Panc1 (cell line): ENCODE measurements around the gene EMX2. TPM values are rescaled to one million over a fixed set of nuclear protein-coding genes. Genes with fewer than 3 reads are reported as not detected.

Source experiments
- ATAC-seq: fragments of 200-7000 bp; cut with Tn5 transposase; 2 replicates; pipeline ENCODE4 v1.9.1; 2020; ENCODE audit warnings: mild to moderate bottlenecking, moderate library complexity
- BruUV-seq: library from RNA; stranded (reverse); fragments of 400-500 nt; replicated peaks from 2 replicates; lab custom pipeline; 2021; lab: Mats Ljungman, UMichigan
- CTCF ChIA-PET: fragments of 300-600 bp; sonication (Branson Sonifier 250); formaldehyde crosslinking; loops from one replicate; lab custom pipeline; 2022; ENCODE audit warnings: antibody characterized with exemption; lab: Charles Lee
- POLR2A ChIA-PET: fragments of 300-600 bp; sonication (Branson Sonifier 250); formaldehyde crosslinking; loops from one replicate; lab custom pipeline; 2022; ENCODE audit warnings: antibody characterized with exemption; lab: Charles Lee
- DNase-seq: peaks from one replicate; pipeline ENCODE4 v3.0.0-alpha.2; 2010; ENCODE audit warnings: low read depth, low spot score
- H3K27ac ChIP-seq: 2 replicates; pipeline ENCODE4 v1.5.1; 2011; ENCODE audit warnings: mild to moderate bottlenecking, low read length, inconsistent platforms
- H3K27me3 ChIP-seq: fragments of 200-500 bp; sonication (Bioruptor generic); 2 replicates; pipeline ENCODE4 v1.6.0; 2014; ENCODE audit warnings: low read length, inconsistent platforms; ENCODE audit not compliant: control insufficient read depth, insufficient read depth
- H3K36me3 ChIP-seq: fragments of 200-500 bp; sonication (Bioruptor generic); 2 replicates; pipeline ENCODE4 v1.5.1; 2014; ENCODE audit warnings: inconsistent platforms, mild to moderate bottlenecking, low read length, moderate library complexity; ENCODE audit not compliant: control insufficient read depth, insufficient read depth
- H3K4me1 ChIP-seq: 2 replicates; pipeline ENCODE4 v1.5.1; 2011; ENCODE audit warnings: inconsistent platforms, mild to moderate bottlenecking, low read length, moderate library complexity; ENCODE audit not compliant: control insufficient read depth, insufficient read depth
- H3K4me3 ChIP-seq, 2 experiments: 2 replicates each; pipeline ENCODE4 v1.5.1; 2011 to 2012; ENCODE audit warnings: low read depth in 2 of 2, low read length in 2 of 2, mild to moderate bottlenecking in 2 of 2, inconsistent platforms in 1 of 2, moderate library complexity in 1 of 2
- H3K9me3 ChIP-seq: fragments of 200-500 bp; sonication (Bioruptor generic); 2 replicates; pipeline ENCODE4 v1.5.1; 2014; ENCODE audit warnings: low read depth, mild to moderate bottlenecking, inconsistent platforms, low read length, moderate library complexity; ENCODE audit not compliant: control insufficient read depth, insufficient read depth
- CTCF ChIP-seq: fragments of 450-650 bp; IDR thresholded peaks from 2 replicates; pipeline ENCODE4 v1.5.1; 2017; ENCODE audit warnings: mild to moderate bottlenecking
- POLR2AphosphoS5 ChIP-seq: IDR thresholded peaks from 2 replicates; pipeline ENCODE4 v1.6.1; 2012; ENCODE audit warnings: mild to moderate bottlenecking, low read depth, low read length, moderate library complexity
- REST ChIP-seq, 2 experiments: IDR thresholded peaks; 2 replicates each; pipeline ENCODE4 v1.6.1; 2011 to 2012; ENCODE audit warnings: low read depth in 2 of 2, control low read depth in 1 of 2, low read length in 1 of 2, mild to moderate bottlenecking in 1 of 2, moderate library complexity in 1 of 2; ENCODE audit not compliant: insufficient read depth in 1 of 2
- SIN3A ChIP-seq: IDR thresholded peaks from 2 replicates; pipeline ENCODE4 v1.6.1; 2012; ENCODE audit warnings: low read depth, mild to moderate bottlenecking, low read length, moderate library complexity, borderline replicate concordance; ENCODE audit not compliant: insufficient read depth
- TCF7L2 ChIP-seq: IDR thresholded peaks from 2 replicates; pipeline ENCODE4 v1.6.1; 2011; ENCODE audit warnings: mild to moderate bottlenecking, low read depth, low read length, inconsistent platforms
- in situ Hi-C: cut with HindIII; loops from 2 replicates; pipeline ENCODE4 v1.10.0; 2016; ENCODE audit warnings: low sequenced_read_pairs, low pct_unique_long_range_greater_than_20kb
- intact Hi-C: fragments of 100-400 bp; cut with micrococcal nuclease; formaldehyde crosslinking; loops from one replicate; pipeline ENCODE4 v1.10.0; 2022; ENCODE audit not compliant: unreplicated experiment
- total RNA-seq: library from RNA; stranded (reverse); gene quantifications from one replicate; pipeline ENCODE4 v1.2.1, GENCODE V29; 2021; ENCODE audit not compliant: unreplicated experiment

Gene EMX2
- total RNA-seq, 1 experiment from 2014 or later: not detected

DNA sequence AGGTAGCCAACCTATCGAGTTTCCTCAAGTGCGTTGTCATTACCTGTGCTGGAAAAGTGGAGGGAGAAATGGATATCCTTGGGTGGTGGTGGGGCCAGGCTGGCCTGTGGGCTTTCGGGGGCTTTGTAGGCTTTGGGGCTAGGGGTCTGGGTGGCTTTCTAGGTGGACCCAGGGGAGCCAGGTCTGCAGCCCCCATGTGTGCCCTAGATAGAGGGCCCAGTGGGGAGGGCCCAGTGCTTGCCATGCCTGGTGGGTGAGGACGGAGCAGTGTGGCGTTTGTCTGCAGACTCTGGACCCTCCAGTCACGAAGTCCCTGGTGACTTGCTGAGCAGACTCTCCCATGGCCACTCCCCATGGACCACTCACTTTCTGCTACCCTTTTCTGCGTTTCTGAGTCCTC is 19.7 kb downstream of the EMX2 start:
- ChIA-PET POLR2A (no interaction called here), CTCF (no interaction called here)
- Histone ChIP-seq H3K4me3 (no peak overlapping the region), H3K9me3 (no peaks in the 10 kb centered on the region), H3K27me3 (0 out of 2 replicates have a peak, but pooled peaks cover 2% of the 10 kb centered on the region), H3K36me3 (no peaks in the 10 kb centered on the region), H3K4me1 (no peaks in the 10 kb centered on the region), H3K27ac (no peak overlapping the region)
- BruUV-seq: no TSS peak
- intact Hi-C loops: no loop called here
- in situ Hi-C loops: no loop called here
- ATAC-seq (no peak), DNase-seq (no peak)
- TF ChIP-seq TCF7L2 (no peak), REST (IDR thresholded peaks at IDR 0.05; ENCODE audit: insufficient read depth in 1 of 2, low read depth in 2 of 2, low read length in 1 of 2) (no peak), POLR2AphosphoS5 (no peak), SIN3A (no peak), CTCF (no peak)

DNA sequence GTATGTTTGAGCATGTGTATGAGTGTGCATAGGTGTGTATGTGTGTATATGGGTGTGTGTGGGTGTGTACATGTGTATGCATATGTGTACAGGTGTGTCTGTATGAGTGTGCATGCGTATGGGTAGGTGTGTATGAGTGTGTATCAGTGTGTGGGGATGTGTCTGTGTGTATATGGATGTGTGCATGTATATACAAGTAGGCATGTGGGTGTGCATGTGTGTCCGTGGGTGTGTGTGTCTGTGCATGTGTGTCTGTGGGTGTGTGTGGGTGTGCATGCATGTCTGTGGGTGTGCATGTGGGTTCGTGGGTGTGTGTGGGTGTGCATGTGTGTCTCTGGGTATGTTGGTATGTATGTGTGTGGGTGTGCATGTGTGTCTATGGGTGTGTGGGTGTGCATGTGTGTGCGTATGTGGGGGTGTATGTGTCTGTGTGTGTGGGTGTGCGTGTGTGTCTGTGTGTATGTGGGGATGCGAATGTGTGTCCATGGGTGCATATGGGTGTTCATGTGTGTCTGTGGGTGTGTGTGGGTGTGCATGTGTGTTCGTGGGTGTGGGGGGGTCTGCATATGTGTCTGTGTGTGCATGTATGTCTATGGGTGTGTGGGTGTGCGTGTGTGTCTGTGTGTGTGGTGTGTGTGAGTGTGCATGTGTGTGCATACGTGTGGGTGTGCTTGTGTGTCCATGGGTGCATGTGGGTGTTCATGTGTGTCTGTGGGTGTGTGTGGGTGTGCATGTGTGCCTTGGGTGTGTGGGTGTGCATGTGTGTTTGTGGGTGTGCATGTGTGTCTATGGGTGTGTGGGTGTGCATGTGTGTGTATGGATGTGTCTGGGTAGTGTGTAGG is 20.6 kb downstream of the EMX2 start:
- ChIA-PET CTCF (no interaction called here), POLR2A (no interaction called here)
- H3K4me1 ChIP-seq: no peaks in the 10 kb centered on the region
- H3K27ac ChIP-seq: no peak overlapping the region
- ATAC-seq (no peak), DNase-seq (no peak)
- no peaks in the 10 kb centered on the region for H3K9me3 ChIP-seq
- in situ Hi-C loops (no loop called here), intact Hi-C loops (no loop called here)
- no peak overlapping the region for H3K4me3 ChIP-seq
- no peaks in the 10 kb centered on the region for H3K36me3 ChIP-seq
- H3K27me3 ChIP-seq: 0 out of 2 replicates have a peak, but pooled peaks cover 2% of the 10 kb centered on the region
- no TSS peak for BruUV-seq
- TF ChIP-seq REST (IDR thresholded peaks at IDR 0.05; ENCODE audit: insufficient read depth in 1 of 2, low read depth in 2 of 2, low read length in 1 of 2): no peak
- TF ChIP-seq POLR2AphosphoS5: no peak
- no peak for TF ChIP-seq CTCF
